Activated naive CD4-positive, alpha-beta T cell treated with anti-CD3 and anti-CD28 coated beads, Interleukin-2, amount 50 U/mL, for 72 hours (primary cell): Measurements from ENCODE around the gene CELF5. TPM values are rescaled to one million over a fixed set of nuclear protein-coding genes. Genes with fewer than 3 reads are reported as not detected.

ENCODE experiments used
- ATAC-seq, 2 donors: fragments of 150-1000 bp; cut with Tn5 transposase; 2 replicates each; pipeline ENCODE4 v1.10.0; 2021; ENCODE audit warnings: mild to moderate bottlenecking in 2 of 2, moderate library complexity in 2 of 2
- DNase-seq, 2 donors: peaks; one replicate each; pipeline ENCODE4 v3.0.0; 2021 to 2022; ENCODE audit warnings: low spot score in 2 of 2
- H3K27ac Mint-ChIP-seq, 2 donors: one replicate each; pipeline ENCODE4 v1.8.0; 2022; ENCODE audit warnings: mild to moderate bottlenecking in 2 of 2, mixed read lengths in 2 of 2
- H3K36me3 Mint-ChIP-seq, 2 donors: one replicate each; pipeline ENCODE4 v1.8.0; 2022; ENCODE audit warnings: mixed read lengths in 2 of 2
- H3K9me3 Mint-ChIP-seq, 2 donors: one replicate each; pipeline ENCODE4 v1.8.0; 2022; ENCODE audit warnings: mixed read lengths in 2 of 2
- total RNA-seq, 2 donors: library from RNA; stranded (reverse); gene quantifications; one replicate each; pipeline ENCODE4 v1.2.3, GENCODE V29; 2022

CELF5 gene
- total RNA-seq, 2 donors from 2014 or later = 0.66 TPM; not detected in 1

DNA sequence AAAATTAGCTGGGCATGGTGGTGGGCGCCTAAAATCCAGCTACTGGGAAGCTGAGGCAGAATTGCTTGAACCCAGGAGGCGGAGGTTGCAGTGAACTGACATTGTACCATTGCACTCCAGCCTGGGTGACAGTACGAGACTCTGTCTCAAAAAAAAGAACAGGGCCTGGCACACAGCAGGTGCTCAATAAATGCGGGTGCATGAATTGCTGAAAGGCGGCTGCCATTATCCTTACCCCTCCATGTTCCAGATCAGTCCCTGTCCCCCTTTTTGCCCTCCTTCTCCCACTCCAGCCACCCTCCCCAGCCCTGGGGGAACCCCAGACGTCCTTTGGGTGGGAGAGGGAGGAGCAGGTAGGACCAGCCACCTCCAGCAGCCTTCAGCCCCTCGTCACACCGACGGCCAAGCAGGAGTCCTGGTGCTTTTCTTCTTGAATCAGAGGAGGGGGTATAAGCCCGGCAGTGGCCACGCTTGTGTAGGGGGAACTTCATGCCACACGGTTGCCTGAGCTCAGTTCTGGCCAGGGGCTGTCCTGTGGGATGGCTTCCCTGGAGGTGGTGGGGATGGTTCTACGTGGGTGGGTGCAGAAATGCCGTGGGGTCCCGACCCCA, 121.5 kb downstream of the CELF5 start:
- DNase-seq (no peak), ATAC-seq (no peak)
- Mint-ChIP-seq H3K9me3 (no peaks in the 10 kb centered on the region), H3K36me3 (no peaks in the 10 kb centered on the region), H3K27ac (no peak overlapping the region)

Other genes with a start within 250 kb of the CELF5 start
- 1 to 10 TPM; 3.3 to 8.2 TPM for gene TLE6, start 247.1 kb upstream of the CELF5 start, total RNA-seq
- 1 to 10 TPM; 4.5 to 5.0 TPM for gene TLE2, start 195.4 kb upstream of the CELF5 start, total RNA-seq
- gene TLE5, start 162.2 kb upstream of the CELF5 start, total RNA-seq = 100 to 1,000 TPM; 335 to 405 TPM
- gene GNA11, start 130.3 kb upstream of the CELF5 start, total RNA-seq = 10 to 100 TPM in 1 of 2 donors, 1 to 10 TPM in 1; 3.1 to 11.4 TPM
- 100 to 1,000 TPM in 1 of 2 donors, 1 to 10 TPM in 1; 3.0 to 105 TPM for gene GNA15, start 88.6 kb upstream of the CELF5 start, total RNA-seq
- gene S1PR4, start 45.9 kb upstream of the CELF5 start, total RNA-seq = 10 to 100 TPM; 18.6 to 62.1 TPM
- 10 to 100 TPM; 41.7 to 63.3 TPM for gene NCLN, start 38.7 kb upstream of the CELF5 start, total RNA-seq
- 10 to 100 TPM; 10.4 to 23.1 TPM for gene NFIC, start 141.9 kb downstream of the CELF5 start, total RNA-seq